Urothelium cell line (cell line): Measurements from ENCODE around the gene GPHA2.
A peak's percentile ranks its signal among the peaks of the same experiment; 100 is the strongest.

Source experiments
- DNase-seq: peaks from one replicate; pipeline ENCODE4 v3.0.0; 2011; ENCODE audit warnings: low spot score, mixed read lengths
- FAIRE-seq: peaks from 2 replicates; lab custom pipeline; 2011; peaks lifted over from hg19 to GRCh38; lab: Jason Lieb, UNC

The GPHA2 gene

DNA sequence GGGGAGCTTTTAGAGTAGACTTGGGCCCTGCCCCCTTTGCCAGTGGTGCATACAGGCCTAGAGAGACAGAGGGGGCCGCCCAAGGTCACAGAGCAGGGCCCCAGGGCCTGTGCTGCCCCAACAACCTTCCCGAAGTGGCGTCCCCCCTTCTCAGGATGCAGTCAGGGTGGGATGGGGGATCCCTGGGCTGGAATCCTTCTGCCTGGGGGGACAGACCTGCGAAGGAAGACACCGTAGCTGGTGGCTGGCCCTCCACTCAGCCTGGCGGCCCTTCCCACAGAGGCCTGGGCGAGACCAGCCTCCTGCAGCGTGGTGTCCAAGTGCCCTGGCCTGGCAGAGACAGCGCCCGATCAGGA is 42.9 kb downstream of the GPHA2 start:
- FAIRE-seq (no peak), DNase-seq (no peak)

DNA sequence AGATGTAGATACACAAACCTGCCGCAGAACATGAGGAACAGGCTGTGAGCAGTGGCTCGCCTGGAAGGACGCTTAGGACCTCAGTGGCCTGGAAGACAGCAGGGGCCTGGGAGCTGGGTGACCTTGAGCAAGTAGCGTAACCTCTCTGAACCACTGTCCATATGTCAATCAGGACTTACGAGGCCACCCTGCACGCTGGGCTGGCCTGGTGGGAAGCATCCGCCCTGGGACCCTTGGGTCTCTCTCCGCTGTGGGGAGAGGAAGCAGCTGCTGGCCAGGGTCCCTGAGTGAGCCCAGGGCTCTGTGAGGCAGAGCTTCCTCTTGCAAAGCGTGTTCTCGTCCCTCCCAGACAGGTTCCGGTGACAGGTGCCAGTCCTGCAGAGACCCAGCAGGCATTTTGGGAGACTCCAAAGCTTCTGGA is 43.3 kb downstream of the GPHA2 start:
- DNase-seq (no peak), FAIRE-seq (no peak)

DNA sequence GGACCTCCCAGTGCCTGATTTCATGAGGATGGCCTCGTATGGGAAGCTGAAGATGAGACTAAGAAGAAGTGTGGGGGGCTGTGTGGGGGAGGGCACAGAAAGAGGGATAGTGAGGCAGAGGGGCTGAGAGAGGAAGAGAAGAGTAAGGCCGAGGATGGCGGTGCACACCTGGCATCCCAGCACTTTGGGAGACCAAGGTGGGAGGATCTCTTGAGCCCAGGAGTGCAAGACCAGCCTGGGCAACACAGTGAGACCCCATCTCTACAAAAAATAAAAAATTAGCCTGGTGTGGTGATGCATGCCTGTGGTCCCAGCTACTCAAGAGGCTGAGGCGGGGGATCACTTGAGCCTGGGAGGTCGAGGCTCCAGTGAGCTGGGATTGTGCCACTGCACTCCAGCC is 43.8 kb downstream of the GPHA2 start:
- no peak for DNase-seq
- FAIRE-seq, result no peak

DNA sequence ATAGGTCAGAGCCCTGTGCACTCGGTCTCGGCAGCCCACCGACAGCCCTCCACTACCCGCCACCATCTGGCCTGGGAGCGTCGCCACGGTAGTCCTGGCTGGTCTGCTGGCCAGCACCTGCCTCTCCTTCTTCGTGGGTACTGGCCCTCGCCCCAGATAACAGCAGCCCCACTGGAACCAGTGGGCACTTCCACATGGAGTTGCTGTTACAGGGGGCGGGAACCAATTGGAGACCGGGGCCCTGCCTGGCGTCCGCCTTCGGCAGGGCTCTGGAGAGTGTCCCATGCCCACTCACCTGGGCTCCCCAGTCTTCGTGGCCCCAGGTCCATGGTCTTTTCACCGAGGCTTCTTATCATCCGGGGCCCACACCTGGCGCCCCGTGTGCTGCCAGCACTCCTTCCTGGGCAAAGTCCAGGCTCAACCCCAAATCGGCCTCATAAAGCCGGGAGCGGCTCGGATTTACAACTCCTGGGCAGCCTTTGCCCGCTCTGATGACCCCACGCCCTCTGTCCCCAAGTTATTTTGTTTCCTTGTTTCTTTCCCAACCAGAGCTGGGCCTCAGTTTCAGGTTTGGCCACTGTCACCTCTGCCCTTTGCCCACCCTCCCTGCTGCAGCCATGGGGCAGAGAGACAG is 44.4 kb downstream of the GPHA2 start:
- FAIRE-seq (no peak), DNase-seq (no peak)

DNA sequence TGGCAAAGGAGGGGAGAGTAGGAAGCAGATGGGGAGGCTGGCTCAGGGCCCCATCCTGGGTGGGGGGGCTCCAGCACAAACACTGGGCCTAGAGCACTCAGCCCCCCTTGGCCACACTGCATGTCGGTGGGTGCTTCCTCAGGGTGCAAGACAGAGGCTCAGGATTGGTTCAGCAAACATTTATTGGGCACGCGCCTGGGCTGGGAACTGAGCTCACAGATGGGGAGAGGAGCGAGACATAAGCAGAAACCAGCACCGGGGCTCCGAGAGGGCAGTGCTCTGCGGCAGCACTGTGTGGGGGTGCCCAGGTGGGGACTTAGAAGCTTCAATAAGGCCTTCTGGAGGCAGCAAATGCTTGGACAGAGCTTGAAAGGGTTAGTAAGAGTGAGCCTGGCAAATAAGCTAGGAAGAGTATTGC is 45.2 kb downstream of the GPHA2 start:
- FAIRE-seq (no peak), DNase-seq (no peak)

DNA sequence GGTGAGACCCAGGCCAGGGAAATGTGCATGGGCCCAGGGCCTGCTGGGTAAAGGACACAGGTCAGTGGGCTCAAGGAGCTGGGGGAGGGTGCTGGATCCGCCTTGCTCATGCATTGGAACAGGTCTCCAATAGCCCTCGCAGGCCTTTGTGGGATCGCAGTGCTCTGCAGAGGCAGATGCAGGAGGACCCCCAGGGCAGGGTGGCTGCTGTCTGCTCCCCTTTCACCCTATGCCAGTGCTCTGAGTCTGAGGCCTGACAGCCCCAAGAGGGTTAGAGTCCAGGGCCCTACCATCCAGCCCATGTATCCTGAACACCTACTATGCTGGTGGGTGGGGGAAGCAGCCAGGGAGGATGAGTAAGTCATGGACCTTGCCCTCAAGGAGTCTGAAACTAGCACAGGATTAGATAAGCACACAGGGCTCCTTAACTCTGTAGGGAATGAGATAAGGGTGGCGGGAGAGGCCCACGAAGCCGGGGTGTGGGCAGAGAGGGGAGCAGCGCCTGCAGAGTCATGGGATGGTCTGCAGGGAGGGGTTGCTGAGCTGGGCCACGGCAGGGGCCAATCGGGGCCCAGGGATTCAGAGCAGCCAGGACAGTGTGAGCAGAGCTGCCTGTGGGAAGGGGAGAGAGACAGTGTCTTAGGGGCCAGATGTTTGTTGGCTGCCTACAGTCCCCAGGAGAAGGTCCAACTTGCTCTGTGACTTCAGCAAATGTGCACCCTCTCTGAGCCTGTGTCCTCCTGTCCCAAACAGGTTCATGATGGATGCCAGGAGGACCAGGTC is 46.8 kb downstream of the GPHA2 start:
- DNase-seq, result no peak
- FAIRE-seq, result no peak

DNA sequence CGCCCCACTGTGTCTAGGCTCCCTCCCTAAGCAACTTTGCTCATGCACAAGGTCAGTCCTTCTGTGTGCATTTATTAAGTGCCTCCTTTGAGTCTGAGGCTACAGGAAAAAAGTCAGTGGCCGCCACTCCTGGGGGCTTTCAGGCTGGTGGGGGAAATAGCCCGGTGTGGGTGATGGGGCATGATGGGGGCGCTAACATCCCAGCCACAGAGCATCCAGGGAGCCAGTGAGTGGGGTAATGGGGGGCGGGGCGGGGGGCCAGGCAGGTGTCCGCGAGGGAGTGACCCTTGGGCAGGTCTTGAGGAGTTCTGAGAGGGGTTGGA is 47.3 kb downstream of the GPHA2 start:
- FAIRE-seq (no peak), DNase-seq (no peak)

DNA sequence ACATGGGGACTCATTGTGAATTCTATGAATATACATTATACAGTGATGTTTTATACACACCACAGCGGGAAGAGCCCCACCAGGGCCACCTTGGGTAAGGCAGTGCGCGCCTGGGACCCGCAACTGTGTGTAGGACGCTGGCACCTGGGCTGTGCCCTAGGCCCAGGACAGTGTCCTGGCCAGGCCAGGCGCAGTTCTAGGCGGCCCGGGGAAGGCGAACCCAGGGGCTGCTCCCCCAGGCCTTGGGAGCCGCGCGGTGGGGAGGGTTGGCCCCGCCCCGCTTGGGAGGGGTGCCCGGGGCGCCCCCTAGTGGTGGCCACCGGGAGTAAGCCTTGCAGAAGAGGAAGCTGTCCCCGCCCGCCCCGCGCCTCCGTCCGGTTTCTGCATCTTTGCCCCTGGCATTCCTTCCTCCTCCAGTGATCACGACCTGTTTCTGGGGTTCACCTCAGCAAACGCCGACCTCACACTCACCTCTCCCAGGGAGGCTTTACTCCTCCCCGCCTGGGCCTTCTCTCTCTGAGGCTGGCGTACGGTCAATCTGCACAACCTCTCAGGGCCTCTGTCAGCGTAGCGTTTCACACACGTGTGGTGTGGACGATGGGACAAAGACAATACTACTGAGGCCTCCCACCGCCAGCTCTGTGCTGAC is 47.8 kb downstream of the GPHA2 start:
- FAIRE-seq (no peak), DNase-seq (peak; percentile 90)

DNA sequence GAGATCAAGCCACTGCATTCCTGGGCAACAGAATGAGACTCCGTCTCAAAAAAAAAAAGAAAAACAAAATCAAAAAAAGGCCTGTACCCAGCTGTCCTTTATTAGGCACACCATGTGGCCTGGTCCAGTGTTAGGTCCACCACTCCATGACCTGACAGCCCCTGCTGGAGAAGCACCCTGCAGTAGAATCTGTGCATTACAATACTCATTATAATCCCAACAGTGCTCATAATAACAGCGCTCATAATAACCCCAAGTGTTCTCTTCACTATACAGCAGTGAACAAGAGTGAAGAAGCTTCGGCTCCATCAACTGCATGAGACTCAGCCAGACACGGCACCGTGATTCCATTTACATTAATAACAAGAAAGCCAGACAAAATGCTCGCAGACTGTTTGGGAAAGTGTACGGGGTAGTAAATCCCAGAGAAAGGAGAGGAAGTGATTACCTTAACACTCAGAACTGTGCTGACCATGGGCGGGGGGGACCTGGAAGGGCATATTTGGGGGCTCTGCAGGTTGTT is 48.4 kb downstream of the GPHA2 start:
- FAIRE-seq (no peak), DNase-seq (no peak)

DNA sequence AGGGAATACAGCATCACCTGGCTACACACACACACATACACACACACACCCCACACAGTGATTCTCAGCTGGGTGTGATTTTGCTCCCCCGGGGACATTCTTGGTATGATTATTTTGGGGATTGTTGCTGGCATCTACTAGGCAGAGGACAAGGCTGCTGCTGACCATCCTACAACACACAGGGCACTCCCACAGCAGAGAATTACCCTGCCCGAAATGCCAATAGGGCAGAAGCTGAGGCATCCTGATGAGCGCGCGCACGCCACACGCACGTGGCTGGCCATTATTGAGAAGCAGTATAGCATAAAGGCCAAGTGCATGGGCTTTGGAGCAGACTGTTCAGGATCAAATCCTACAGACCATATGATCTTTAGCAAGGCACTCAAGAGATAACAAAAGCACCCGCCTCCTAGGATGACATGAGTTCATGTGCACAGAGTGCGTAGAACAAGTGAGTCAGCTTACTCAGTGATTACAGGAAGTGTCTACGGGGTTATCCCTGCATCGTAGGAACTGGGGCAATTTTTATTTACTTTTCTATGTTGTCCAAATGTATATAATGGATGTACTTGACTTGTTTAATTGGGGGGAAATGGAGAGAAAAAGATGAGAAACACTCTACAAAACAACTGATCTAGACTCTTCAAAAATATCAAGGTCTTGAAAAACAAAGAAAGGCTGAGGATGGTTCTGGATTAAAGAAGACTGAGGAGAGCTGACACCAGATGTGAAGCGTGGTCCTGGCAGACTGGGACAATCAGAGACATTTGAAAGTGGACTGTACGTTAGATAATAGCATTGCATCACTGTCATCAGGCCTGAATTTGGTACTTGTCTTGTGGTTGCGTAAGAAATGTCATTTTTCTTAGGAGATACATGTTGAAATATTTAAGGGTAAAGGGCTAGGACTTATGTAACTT is 50.1 kb downstream of the GPHA2 start:
- DNase-seq, result no peak
- no peak for FAIRE-seq
